Panc1 (cell line): ENCODE measurements around the gene SMPD1. TPM values are rescaled to one million over a fixed set of nuclear protein-coding genes. Genes with fewer than 3 reads are reported as not detected.

Experiments used
- ATAC-seq: fragments of 200-7000 bp; cut with Tn5 transposase; 2 replicates; pipeline ENCODE4 v1.9.1; 2020; ENCODE audit warnings: mild to moderate bottlenecking, moderate library complexity
- BruUV-seq: library from RNA; stranded (reverse); fragments of 400-500 nt; replicated peaks from 2 replicates; lab custom pipeline; 2021; lab: Mats Ljungman, UMichigan
- CTCF ChIA-PET: fragments of 300-600 bp; sonication (Branson Sonifier 250); formaldehyde crosslinking; loops from one replicate; lab custom pipeline; 2022; ENCODE audit warnings: antibody characterized with exemption; lab: Charles Lee
- POLR2A ChIA-PET: fragments of 300-600 bp; sonication (Branson Sonifier 250); formaldehyde crosslinking; loops from one replicate; lab custom pipeline; 2022; ENCODE audit warnings: antibody characterized with exemption; lab: Charles Lee
- DNase-seq: peaks from one replicate; pipeline ENCODE4 v3.0.0-alpha.2; 2010; ENCODE audit warnings: low read depth, low spot score
- H3K27ac ChIP-seq: 2 replicates; pipeline ENCODE4 v1.5.1; 2011; ENCODE audit warnings: mild to moderate bottlenecking, low read length, inconsistent platforms
- H3K27me3 ChIP-seq: fragments of 200-500 bp; sonication (Bioruptor generic); 2 replicates; pipeline ENCODE4 v1.6.0; 2014; ENCODE audit warnings: low read length, inconsistent platforms; ENCODE audit not compliant: control insufficient read depth, insufficient read depth
- H3K36me3 ChIP-seq: fragments of 200-500 bp; sonication (Bioruptor generic); 2 replicates; pipeline ENCODE4 v1.5.1; 2014; ENCODE audit warnings: inconsistent platforms, mild to moderate bottlenecking, low read length, moderate library complexity; ENCODE audit not compliant: control insufficient read depth, insufficient read depth
- H3K4me1 ChIP-seq: 2 replicates; pipeline ENCODE4 v1.5.1; 2011; ENCODE audit warnings: inconsistent platforms, mild to moderate bottlenecking, low read length, moderate library complexity; ENCODE audit not compliant: control insufficient read depth, insufficient read depth
- H3K4me3 ChIP-seq, 2 experiments: 2 replicates each; pipeline ENCODE4 v1.5.1; 2011 to 2012; ENCODE audit warnings: low read depth in 2 of 2, low read length in 2 of 2, mild to moderate bottlenecking in 2 of 2, inconsistent platforms in 1 of 2, moderate library complexity in 1 of 2
- H3K9me3 ChIP-seq: fragments of 200-500 bp; sonication (Bioruptor generic); 2 replicates; pipeline ENCODE4 v1.5.1; 2014; ENCODE audit warnings: low read depth, mild to moderate bottlenecking, inconsistent platforms, low read length, moderate library complexity; ENCODE audit not compliant: control insufficient read depth, insufficient read depth
- CTCF ChIP-seq: fragments of 450-650 bp; IDR thresholded peaks from 2 replicates; pipeline ENCODE4 v1.5.1; 2017; ENCODE audit warnings: mild to moderate bottlenecking
- POLR2AphosphoS5 ChIP-seq: IDR thresholded peaks from 2 replicates; pipeline ENCODE4 v1.6.1; 2012; ENCODE audit warnings: mild to moderate bottlenecking, low read depth, low read length, moderate library complexity
- REST ChIP-seq, 2 experiments: IDR thresholded peaks; 2 replicates each; pipeline ENCODE4 v1.6.1; 2011 to 2012; ENCODE audit warnings: low read depth in 2 of 2, control low read depth in 1 of 2, low read length in 1 of 2, mild to moderate bottlenecking in 1 of 2, moderate library complexity in 1 of 2; ENCODE audit not compliant: insufficient read depth in 1 of 2
- TCF7L2 ChIP-seq: IDR thresholded peaks from 2 replicates; pipeline ENCODE4 v1.6.1; 2011; ENCODE audit warnings: mild to moderate bottlenecking, low read depth, low read length, inconsistent platforms
- in situ Hi-C: cut with HindIII; loops from 2 replicates; pipeline ENCODE4 v1.10.0; 2016; ENCODE audit warnings: low sequenced_read_pairs, low pct_unique_long_range_greater_than_20kb
- intact Hi-C: fragments of 100-400 bp; cut with micrococcal nuclease; formaldehyde crosslinking; loops from one replicate; pipeline ENCODE4 v1.10.0; 2022; ENCODE audit not compliant: unreplicated experiment
- total RNA-seq: library from RNA; stranded (reverse); gene quantifications from one replicate; pipeline ENCODE4 v1.2.1, GENCODE V29; 2021; ENCODE audit not compliant: unreplicated experiment

The SMPD1 gene
- total RNA-seq, 1 experiment from 2014 or later = 20.0 TPM

- Histone ChIP-seq H3K27ac (no peak overlapping the region), H3K27me3 (peaks cover 56% of the 10 kb centered on the region), H3K4me1 (peaks cover 4% of the 10 kb centered on the region), H3K9me3 (no peaks in the 10 kb centered on the region), H3K4me3 (no peak overlapping the region), H3K36me3 (no peaks in the 10 kb centered on the region)
- DNase-seq = no peak
- POLR2A ChIA-PET = no interaction called here
- in situ Hi-C loops (no loop called here), intact Hi-C loops (no loop called here)
- ATAC-seq = no peak
- BruUV-seq = no TSS peak
- TF ChIP-seq CTCF (no peak), REST (IDR thresholded peaks at IDR 0.05; ENCODE audit: insufficient read depth in 1 of 2, low read depth in 2 of 2, low read length in 1 of 2) (peak; percentile 35 to 88; a peak in 2 of 4 replicates)
- CTCF ChIA-PET = no interaction called here
Observed at GRCh38 chr11:6420677-6421076, 30.4 kb downstream of the SMPD1 start.

GRCh38 chr11:6427516-6427915 lies 37.2 kb downstream of the SMPD1 start:
- TF ChIP-seq POLR2AphosphoS5 (no peak), TCF7L2 (no peak), REST (IDR thresholded peaks at IDR 0.05; ENCODE audit: insufficient read depth in 1 of 2, low read depth in 2 of 2, low read length in 1 of 2) (no peak)
- H3K27me3 ChIP-seq = peaks cover 30% of the 10 kb centered on the region
- H3K9me3 ChIP-seq = no peaks in the 10 kb centered on the region
- ATAC-seq (no peak), DNase-seq (no peak)
- no peaks in the 10 kb centered on the region for H3K36me3 ChIP-seq
- no peak overlapping the region for H3K27ac ChIP-seq
- no peaks in the 10 kb centered on the region for H3K4me1 ChIP-seq
- ChIA-PET POLR2A (interaction anchor here (0.7 to 1.2 kb wide), 2 partner anchors 22 to 30 kb away, joined by 4 to 7 read pairs; no protein-coding TSS in a partner anchor), CTCF (interaction anchor here (1.6 kb wide), 1 partner anchor 48 kb away, joined by 3 read pairs; no protein-coding TSS in a partner anchor)
- BruUV-seq = no TSS peak
- intact Hi-C loops (no loop called here), in situ Hi-C loops (no loop called here)
- no peak overlapping the region for H3K4me3 ChIP-seq
